H1 (cell line): ENCODE data around the gene ZNF277. TPM values are rescaled to one million over a fixed set of nuclear protein-coding genes. Genes with fewer than 3 reads are reported as not detected.

Experiments
- CHD1 ChIP-seq: IDR thresholded peaks from 2 replicates; pipeline ENCODE4 v1.6.1; 2012; ENCODE audit warnings: low read depth, low read length, improper control_type of control experiment
- E2F6 ChIP-seq: IDR thresholded peaks from 2 replicates; pipeline ENCODE4 v1.6.1; 2012; ENCODE audit warnings: inconsistent platforms
- HDAC2 ChIP-seq, 2 experiments: fragments of 300-600 bp in 1 of 2; sonication (generic) in 1 of 2; IDR thresholded peaks; 2 replicates each; pipeline ENCODE4 v1.6.1; 2011 to 2012; ENCODE audit warnings: low read depth in 2 of 2, low read length in 2 of 2, mild to moderate bottlenecking in 2 of 2, moderate library complexity in 2 of 2, borderline replicate concordance in 1 of 2, inconsistent platforms in 1 of 2
- RFX5 ChIP-seq: IDR thresholded peaks from 2 replicates; pipeline ENCODE4 v1.6.1; 2011; ENCODE audit warnings: low read depth, low read length, improper control_type of control experiment, borderline replicate concordance
- polyA plus RNA-seq, 7 experiments: library from polyadenylated mRNA; depleted of rRNA in 3 of 7; stranded (reverse) in 5 of 7; unstranded in 2 of 7; fragments of >200 nt in 5 of 7; fragments of 200-250 nt in 2 of 7; gene quantifications; 1 replicate in 5 of 7; 2 replicates in 1 of 7; 4 replicates in 1 of 7; pipeline versions ENCODE4 v1.2.1 to v1.2.3, GENCODE V29; 2011 to 2013; ENCODE audit warnings: missing spikeins in 2 of 7, mixed read lengths in 2 of 7
- total RNA-seq: library from RNA; stranded (reverse); fragmentation: NEBNext Ultra II Directional; extraction: Animal tissue kit (Norgen Biotek cat#: 25700); gene quantifications from 2 replicates; pipeline ENCODE4 v1.2.1, GENCODE V29; 2021

The ZNF277 gene
- total and polyA plus RNA-seq, 2 of the 8 experiments (the other 6 are each of a cell fraction or from before 2014, with no cell fraction given) = 5.1 to 21.7 TPM

- TF ChIP-seq RFX5 = no peak
- TF ChIP-seq HDAC2 (IDR thresholded peaks at IDR 0.05; ENCODE audit: borderline replicate concordance in 1 of 2, low read depth in 2 of 2, low read length in 2 of 2) = no peak
- TF ChIP-seq CHD1 = no peak
- no peak for TF ChIP-seq E2F6
Observed at GRCh38 chr7:112358513-112358912, 152.0 kb downstream of the ZNF277 start (continued).
